ENCODE measurements around the gene YKT6.

Gene YKT6

GRCh38 chr7:44235582-44236332 is 35.0 kb downstream of the YKT6 start:
- DNase-seq, result peak in 8 of 14 donors; percentile 10 to 64 (median 44)

- no peak for DNase-seq
Measured at GRCh38 chr7:44236333-44236728, 35.6 kb downstream of the YKT6 start.

DNA sequence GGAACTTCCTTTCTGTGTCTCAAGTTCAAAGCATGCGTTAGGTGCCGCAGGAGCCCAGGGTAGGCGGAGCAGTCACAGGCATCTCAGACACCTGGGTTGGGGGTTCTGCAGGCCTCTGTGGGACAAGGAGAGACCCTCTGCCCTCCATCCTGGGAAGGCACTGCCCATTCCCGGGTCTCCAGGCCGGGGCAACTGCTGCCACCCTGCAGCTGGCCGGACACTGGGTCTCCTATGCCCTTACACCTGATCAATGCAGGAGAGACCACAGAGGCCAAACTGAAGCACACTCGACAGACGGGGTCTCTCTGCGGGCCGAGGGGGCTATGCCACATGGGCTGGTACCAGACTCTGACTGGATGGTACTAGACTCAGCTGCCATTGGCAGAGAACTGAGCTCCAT is 36.9 kb downstream of the YKT6 start:
- DNase-seq, result no peak

DNA sequence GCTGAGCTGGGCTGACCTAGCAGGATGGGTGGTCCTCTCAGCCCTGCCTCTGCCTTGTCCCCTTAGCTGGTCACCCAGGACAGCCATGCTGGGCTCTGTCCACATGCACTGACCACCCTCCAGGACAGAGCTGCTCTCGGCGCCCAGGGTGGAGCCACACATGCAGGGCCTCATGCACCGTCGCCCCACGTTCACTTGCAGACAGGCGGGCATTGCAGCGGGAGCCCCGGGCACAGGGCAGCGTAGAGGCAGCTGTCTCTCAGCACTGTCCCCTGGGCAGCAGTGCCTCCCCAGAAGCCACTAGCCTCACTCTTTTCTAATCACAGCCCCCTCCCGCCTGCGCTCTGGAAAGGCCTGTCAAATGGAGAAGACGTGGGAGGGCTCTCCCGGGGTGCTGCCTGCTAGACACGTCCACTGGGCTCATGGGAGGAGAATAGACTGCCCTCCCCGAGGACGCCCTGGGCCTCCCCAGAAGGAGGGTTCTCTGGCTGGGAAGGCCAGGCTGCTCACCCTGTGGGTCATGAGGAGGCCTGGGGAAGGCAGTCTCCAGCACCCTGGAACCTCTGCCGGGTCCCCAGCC is 37.4 kb downstream of the YKT6 start:
- no peak for DNase-seq

DNA sequence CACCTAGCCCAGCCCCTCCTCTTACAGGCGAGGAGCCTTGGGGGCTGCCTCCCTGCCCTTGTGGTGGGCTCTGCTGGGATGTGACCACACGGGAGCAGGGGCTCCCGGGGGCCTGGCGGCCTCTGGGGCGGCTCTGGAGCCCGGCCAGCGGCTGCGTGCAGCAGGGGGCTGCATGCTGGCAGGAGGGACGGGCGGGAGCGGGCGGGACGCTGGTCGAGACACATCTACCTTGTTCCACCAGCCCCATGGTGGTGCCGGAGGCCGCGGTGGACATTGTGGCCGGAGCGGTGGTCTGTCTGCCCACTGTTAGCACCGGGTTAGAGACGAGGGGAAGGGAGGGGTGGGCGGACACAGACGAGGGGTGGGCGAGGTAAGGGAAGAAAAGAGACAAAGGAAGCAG is 38.6 kb downstream of the YKT6 start:
- DNase-seq, result no peak

DNA sequence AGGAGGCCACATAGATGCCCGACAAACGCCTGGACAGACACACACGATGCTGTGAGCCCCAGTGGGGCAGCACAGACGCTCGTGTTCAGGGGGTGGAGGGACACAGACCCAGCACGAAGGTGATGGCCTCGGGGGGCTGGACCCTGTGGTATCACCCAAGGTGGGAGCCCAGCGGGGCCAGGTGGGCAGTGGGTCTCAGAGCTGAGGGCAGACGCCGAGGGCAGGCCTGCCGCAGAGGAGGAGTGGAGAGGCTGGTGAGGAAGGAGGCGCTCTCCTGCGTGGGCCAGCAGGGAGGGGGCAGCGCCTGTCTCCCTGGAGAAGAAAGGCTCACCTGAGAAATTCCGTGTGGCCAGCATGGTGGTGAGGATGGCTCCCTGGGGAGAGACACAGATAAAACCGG is 39.6 kb downstream of the YKT6 start:
- DNase-seq, result no peak

GRCh38 chr7:44240983-44241510 is 40.3 kb downstream of the YKT6 start:
- DNase-seq, result peak in 13 of 14 donors; percentile 26 to 72 (median 46)

DNA sequence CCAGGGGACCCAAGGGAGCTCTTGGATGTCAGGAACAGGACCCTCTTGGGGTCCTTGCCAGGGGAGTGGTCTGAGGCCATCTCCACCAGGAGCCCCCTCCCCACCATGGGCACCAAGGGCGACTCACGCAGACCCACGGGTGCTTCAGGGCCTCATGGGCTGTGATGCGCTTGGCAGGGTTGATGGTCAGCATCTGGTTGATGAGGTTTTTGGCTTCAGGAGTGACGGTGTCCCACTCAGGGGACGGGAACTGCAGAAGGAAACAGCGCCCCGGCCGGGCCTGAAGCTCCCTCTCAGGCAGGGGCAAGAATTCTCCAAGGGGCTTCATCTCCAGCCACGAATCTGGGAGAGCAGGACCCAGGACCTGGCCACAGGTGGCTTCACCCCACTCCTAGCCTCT is 41.3 kb downstream of the YKT6 start:
- no peak for DNase-seq

DNA sequence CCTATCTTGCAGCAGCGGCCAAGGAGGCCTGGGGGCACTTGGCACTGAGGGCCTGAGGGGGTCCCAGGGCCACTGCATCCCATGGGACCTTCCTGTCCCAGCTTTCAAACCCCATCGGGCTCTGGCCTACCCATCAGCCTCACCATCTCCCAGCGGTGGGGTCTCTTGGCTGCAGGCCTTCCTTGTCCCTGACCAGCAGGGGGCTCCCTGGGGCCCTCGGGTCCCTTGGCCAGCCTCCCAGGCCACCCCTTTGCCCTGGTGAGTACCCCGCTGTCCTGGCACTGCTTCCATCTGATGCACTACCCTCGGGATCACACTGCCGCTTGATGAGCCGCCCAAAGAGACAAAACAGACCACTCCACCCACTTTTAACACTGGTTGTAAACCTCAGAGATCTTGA is 43.5 kb downstream of the YKT6 start:
- peak in 1 of 14 donors; percentile 14 for DNase-seq

DNA sequence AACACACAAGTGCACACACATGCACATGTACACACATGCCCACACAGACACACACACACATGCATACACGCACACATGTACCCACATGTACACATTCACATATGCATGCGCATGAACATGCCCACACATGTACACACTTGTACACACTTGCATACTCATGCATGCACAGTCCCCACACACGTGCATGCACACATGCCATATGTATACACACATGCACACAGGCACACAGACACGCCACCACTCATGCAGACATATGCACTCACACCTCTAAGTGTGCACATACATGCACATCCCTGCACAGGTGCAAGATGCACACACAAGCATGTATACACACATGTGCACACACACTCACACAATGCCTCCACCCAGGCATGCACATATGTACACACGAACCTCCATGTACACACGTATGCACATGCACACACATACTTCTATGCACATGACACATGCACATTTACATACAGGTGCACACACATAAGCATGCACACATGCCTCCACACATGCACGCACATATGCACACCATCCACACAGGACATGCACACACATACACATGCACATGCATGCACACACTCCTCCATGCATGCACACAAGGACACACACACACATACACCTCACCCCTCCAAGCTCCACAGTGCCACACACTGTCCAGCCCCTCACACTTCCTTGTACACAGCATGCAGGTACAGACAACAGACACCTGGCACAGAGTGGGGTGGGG is 45.8 kb downstream of the YKT6 start:
- no peak for DNase-seq

DNA sequence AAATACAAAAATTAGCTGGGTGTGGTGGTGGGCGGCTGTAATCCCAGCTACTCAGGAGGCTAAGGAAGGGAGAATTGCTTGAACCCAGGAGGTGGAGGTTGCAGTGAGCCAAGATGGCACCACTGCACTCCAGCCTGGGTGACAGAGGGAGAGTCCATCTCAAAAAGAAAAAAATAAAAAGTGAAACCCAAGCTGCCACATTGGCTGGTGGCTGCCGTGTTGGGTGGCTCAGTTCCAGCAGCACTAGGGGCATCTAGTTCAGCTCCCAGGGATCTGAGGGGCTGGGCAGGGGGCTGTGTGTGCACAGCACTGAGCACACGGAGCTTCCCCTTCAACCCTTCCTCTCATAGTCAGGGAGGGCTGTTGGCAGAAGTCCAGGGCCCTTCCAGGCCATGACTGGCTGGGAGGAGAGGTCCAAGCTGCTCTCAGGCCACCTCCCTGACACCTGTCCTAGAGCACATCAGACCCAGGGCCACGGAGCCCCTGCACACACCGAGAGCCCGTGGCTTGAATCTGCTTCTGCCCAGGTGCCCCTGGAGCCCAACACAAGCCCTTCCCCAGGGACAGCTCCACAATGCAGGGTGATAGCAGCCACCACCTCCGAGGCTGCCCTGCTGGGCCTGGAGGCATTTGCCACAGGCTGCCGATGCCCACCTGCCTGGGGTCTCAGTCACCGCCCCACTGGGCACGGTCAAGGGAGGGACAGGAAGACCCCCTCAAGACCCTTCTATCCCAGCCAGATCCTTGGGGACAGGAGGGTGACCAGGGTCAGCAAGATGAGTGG is 47.3 kb downstream of the YKT6 start:
- DNase-seq, result peak in 1 of 14 donors; percentile 46

DNA sequence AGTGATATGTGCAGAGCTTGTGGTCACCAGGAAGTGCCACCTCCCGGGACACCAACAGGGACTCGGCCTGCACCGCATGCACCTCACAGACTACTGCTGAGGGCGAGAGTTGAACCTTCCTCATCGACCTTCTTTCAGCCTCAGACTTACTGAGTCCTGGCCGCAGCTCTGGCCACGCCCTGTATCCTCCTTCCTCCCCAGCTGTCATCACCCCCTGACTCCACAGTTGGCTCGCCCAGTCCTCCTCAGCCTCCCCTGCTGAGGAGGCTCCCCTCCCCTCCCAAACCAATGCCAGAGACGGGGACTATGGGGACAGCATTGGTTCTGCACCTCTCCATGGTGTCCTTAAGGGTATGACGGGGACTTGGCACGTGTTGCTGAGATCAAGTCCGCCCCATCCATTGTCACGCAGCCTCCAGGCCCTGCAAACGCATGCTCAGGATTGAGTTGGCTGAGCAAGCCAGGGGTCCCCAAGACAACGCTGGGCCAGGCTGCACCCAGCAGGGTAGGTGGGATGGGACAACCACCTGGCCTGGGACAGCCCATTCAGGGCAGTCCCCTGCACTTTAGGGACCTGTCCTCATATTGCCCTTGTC is 49.0 kb downstream of the YKT6 start:
- DNase-seq, result no peak

DNA sequence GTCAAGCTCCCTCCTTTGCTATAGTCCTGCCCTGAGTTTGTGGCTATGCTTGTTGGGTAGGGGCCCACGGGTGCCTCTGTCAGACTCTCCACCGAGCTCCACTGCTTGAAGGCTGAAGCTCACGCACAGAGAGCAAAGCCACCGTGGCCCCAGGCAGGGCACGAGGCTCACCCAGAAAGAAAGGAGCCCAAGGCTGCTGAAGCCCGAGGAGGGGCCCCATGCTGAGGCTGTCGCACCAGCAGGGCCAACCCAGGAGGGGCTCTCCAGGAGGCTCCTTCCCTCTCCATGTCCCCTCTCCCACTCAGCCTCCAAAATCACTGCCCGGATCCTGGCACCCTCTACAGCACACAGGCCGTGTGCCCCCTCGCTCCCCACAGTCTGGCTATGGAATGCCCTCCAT is 50.5 kb downstream of the YKT6 start:
- no peak for DNase-seq

DNA sequence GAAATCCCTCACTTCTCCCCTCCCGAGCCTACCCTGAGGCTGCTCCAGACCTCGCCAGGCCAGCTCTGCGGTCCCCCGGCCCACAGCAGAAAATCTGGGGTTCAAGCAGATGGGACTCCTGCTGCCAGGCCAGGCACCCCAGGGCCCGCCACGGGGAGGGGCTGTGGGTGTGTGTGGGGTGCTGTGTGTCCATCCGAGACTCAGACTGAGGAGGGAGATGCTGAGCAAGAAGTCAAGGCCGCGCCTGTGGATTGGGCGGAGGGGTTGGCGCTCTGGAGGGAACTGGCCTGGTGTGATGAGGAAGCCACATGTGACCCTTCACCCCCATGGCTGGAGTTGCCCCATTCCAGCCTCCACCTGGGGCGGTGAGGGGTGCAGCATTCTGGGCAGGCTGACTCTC is 51.1 kb downstream of the YKT6 start:
- DNase-seq, result no peak

GRCh38 chr7:44256459-44256858 is 55.7 kb downstream of the YKT6 start:
- no peak for DNase-seq

GRCh38 chr7:44257213-44257612 is 56.4 kb downstream of the YKT6 start:
- DNase-seq, result no peak

DNA sequence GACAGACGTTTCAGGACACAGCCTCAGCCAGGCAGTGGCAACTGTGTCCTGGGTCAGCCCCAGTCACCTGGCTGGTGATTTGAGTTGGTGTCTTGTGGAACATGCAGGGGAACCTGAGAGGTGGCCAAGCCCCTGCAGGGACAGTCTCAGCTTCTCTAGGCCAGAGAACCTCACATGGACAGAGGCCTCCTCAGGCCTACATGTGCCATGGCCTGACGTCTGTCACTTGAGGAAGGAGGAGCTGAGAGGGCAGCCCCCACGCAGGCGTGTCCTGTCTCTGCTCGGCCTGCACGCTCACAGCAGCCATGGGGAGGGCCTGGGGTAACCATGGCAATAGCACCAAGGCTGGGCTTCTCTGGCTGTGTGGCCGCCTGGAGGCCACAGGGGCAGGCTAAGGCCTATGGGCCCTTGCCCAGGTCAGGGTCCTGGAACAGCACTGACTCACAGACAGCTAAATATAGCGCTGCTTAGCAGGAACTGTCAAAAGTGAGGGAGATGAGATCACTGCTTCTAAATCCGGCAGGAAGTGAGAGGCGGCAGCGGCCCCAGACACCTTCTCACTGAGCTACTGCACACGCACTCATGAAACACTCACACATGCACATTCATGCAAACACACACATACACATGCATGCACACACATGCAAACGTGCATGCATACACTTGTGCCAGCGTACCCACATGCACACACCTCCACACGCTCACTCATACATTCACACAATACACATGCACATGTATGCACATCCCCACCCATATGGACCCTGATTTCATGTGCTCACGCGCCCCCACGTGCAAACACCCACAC is 57.0 kb downstream of the YKT6 start:
- peak in 5 of 14 donors; percentile 9 to 69 (median 27) for DNase-seq

GRCh38 chr7:44258423-44258760 is 57.6 kb downstream of the YKT6 start:
- no peak for DNase-seq

GRCh38 chr7:44258865-44259546 is 58.2 kb downstream of the YKT6 start:
- peak in 1 of 14 donors; percentile 45 for DNase-seq

GRCh38 chr7:44259547-44260457 is 59.0 kb downstream of the YKT6 start:
- peak in 8 of 14 donors; percentile 10 to 82 (median 38) for DNase-seq

Measured in C1 segment of cervical spinal cord (tissue), 14 donors.